WTC11 (cell line): ENCODE data around the gene ADAM8. TPM values are rescaled to one million over a fixed set of nuclear protein-coding genes. Genes with fewer than 3 reads are reported as not detected.
A peak's percentile ranks its signal among the peaks of the same experiment; 100 is the strongest.

Experiments
- ATAC-seq: fragments of 200-7000 bp; cut with Tn5 transposase; 2 replicates; pipeline ENCODE4 v1.10.0; 2021; ENCODE audit warnings: mild to moderate bottlenecking, moderate library complexity
- CTCF ChIA-PET: fragments of 300-600 bp; sonication (Branson Sonifier 250); formaldehyde crosslinking; loops from one replicate; lab custom pipeline; 2021; ENCODE audit warnings: antibody characterized with exemption; lab: Charles Lee
- POLR2A ChIA-PET: fragments of 350-600 bp; sonication (Branson Sonifier 250); formaldehyde crosslinking; loops from one replicate; lab custom pipeline; 2021; ENCODE audit warnings: antibody characterized with exemption; lab: Charles Lee
- DNase-seq: peaks from one replicate; pipeline ENCODE4 v3.0.0; 2021; ENCODE audit warnings: low spot score
- H3K27ac Mint-ChIP-seq: 2 replicates; pipeline ENCODE4 v1.8.0; 2021; ENCODE audit warnings: mixed read lengths
- H3K27me3 Mint-ChIP-seq: 2 replicates; pipeline ENCODE4 v1.8.0; 2021; ENCODE audit warnings: low read depth, mild to moderate bottlenecking, moderate library complexity, mixed read lengths
- H3K36me3 Mint-ChIP-seq: 2 replicates; pipeline ENCODE4 v1.8.0; 2021; ENCODE audit warnings: mixed read lengths
- H3K4me1 Mint-ChIP-seq: 2 replicates; pipeline ENCODE4 v1.8.0; 2022; ENCODE audit warnings: mixed read lengths
- H3K4me3 Mint-ChIP-seq: 2 replicates; pipeline ENCODE4 v1.8.0; 2021; ENCODE audit warnings: mild to moderate bottlenecking, moderate library complexity, mixed read lengths
- H3K9me3 Mint-ChIP-seq: 2 replicates; pipeline ENCODE4 v1.8.0; 2021; ENCODE audit warnings: mixed read lengths
- ATF2 ChIP-seq: sonication (generic); formaldehyde crosslinking; IDR thresholded peaks from 2 replicates; pipeline ENCODE4 v1.8.1; 2022; ENCODE audit warnings: low read depth, missing genetic modification reagents, borderline replicate concordance
- ATF3 ChIP-seq: sonication (generic); formaldehyde crosslinking; conservative IDR thresholded peaks from 2 replicates; pipeline ENCODE4 v1.8.1; 2022; ENCODE audit warnings: mild to moderate bottlenecking, missing genetic modification reagents
- CBFB ChIP-seq: sonication (generic); formaldehyde crosslinking; IDR thresholded peaks from 2 replicates; pipeline ENCODE4 v1.8.1; 2022; ENCODE audit warnings: mild to moderate bottlenecking, low read depth, missing genetic modification reagents
- CREB1 ChIP-seq: sonication (generic); formaldehyde crosslinking; IDR thresholded peaks from 2 replicates; pipeline ENCODE4 v1.8.0; 2023; ENCODE audit warnings: mild to moderate bottlenecking, missing genetic modification reagents
- E2F1 ChIP-seq: sonication (generic); formaldehyde crosslinking; IDR thresholded peaks from 2 replicates; pipeline ENCODE4 v1.8.0; 2022; ENCODE audit warnings: mild to moderate bottlenecking, missing genetic modification reagents
- MYBL2 ChIP-seq: sonication (generic); formaldehyde crosslinking; IDR thresholded peaks from 2 replicates; pipeline ENCODE4 v1.8.1; 2023; ENCODE audit warnings: mild to moderate bottlenecking, moderate library complexity, missing genetic modification reagents
- NFATC4 ChIP-seq: fragments of 250-450 bp; sonication (Bioruptor Pico); IDR thresholded peaks from 2 replicates; pipeline ENCODE4 v1.9.0; 2021; ENCODE audit warnings: mild to moderate bottlenecking
- NR1H2 ChIP-seq: sonication (generic); formaldehyde crosslinking; IDR thresholded peaks from 2 replicates; pipeline ENCODE4 v1.9.0; 2021; ENCODE audit warnings: mild to moderate bottlenecking, moderate library complexity, missing genetic modification reagents
- NR2C2 ChIP-seq: sonication (generic); formaldehyde crosslinking; IDR thresholded peaks from 2 replicates; pipeline ENCODE4 v1.8.0; 2022; ENCODE audit warnings: mild to moderate bottlenecking, missing genetic modification reagents
- NR3C1 ChIP-seq: sonication (generic); formaldehyde crosslinking; conservative IDR thresholded peaks from 2 replicates; pipeline ENCODE4 v1.8.1; 2023; ENCODE audit warnings: low read depth, mild to moderate bottlenecking, missing genetic modification reagents
- RELA ChIP-seq: sonication (generic); formaldehyde crosslinking; IDR thresholded peaks from 2 replicates; pipeline ENCODE4 v1.8.1; 2022; ENCODE audit warnings: missing genetic modification reagents, mild to moderate bottlenecking, borderline replicate concordance
- RORB ChIP-seq: fragments of 250-450 bp; sonication (Bioruptor Pico); IDR thresholded peaks from 2 replicates; pipeline ENCODE4 v1.9.0; 2021; ENCODE audit warnings: mild to moderate bottlenecking
- SOX15 ChIP-seq: fragments of 250-450 bp; sonication (Bioruptor Pico); IDR thresholded peaks from 2 replicates; pipeline ENCODE4 v1.9.0; 2021; ENCODE audit warnings: mild to moderate bottlenecking
- TCF7 ChIP-seq: sonication (generic); formaldehyde crosslinking; IDR thresholded peaks from 2 replicates; pipeline ENCODE4 v1.8.0; 2022; ENCODE audit warnings: mild to moderate bottlenecking, low read depth, missing genetic modification reagents, moderate library complexity
- USF1 ChIP-seq: sonication (generic); formaldehyde crosslinking; IDR thresholded peaks from 2 replicates; pipeline ENCODE4 v1.8.0; 2022; ENCODE audit warnings: mild to moderate bottlenecking, missing genetic modification reagents
- ZNF232 ChIP-seq: sonication (generic); formaldehyde crosslinking; IDR thresholded peaks from 2 replicates; pipeline ENCODE4 v1.8.0; 2022; ENCODE audit warnings: mild to moderate bottlenecking, missing genetic modification reagents
- ZNF317 ChIP-seq: sonication (generic); formaldehyde crosslinking; IDR thresholded peaks from 2 replicates; pipeline ENCODE4 v1.8.1; 2023; ENCODE audit warnings: low read depth, mild to moderate bottlenecking, moderate library complexity, missing genetic modification reagents, borderline replicate concordance
- ZNF671 ChIP-seq: fragments of 250-450 bp; sonication (Bioruptor Pico); IDR thresholded peaks from 2 replicates; pipeline ENCODE4 v1.8.0; 2021; ENCODE audit warnings: mild to moderate bottlenecking
- total RNA-seq: library from RNA; stranded (reverse); gene quantifications from 3 replicates; pipeline ENCODE4 v1.2.3, GENCODE V29; 2021
- TF ChIP-seq, protein P1 (sequence below): fragments of 200-600 bp; IDR thresholded peaks from 2 replicates; pipeline ENCODE4 v1.8.0; 2022; ENCODE audit warnings: antibody characterized with exemption
- TF ChIP-seq, protein P2 (sequence below): sonication (generic); formaldehyde crosslinking; IDR thresholded peaks from 2 replicates; pipeline ENCODE4 v1.8.1; 2022; ENCODE audit warnings: mild to moderate bottlenecking, missing genetic modification reagents, moderate library complexity, borderline replicate concordance
- TF ChIP-seq, protein P3 (sequence below): fragments of 250-450 bp; sonication (Bioruptor Pico); IDR thresholded peaks from 2 replicates; pipeline ENCODE4 v1.9.0; 2021; ENCODE audit warnings: mild to moderate bottlenecking
- TF ChIP-seq, protein P4 (sequence below): sonication (generic); formaldehyde crosslinking; IDR thresholded peaks from 2 replicates; pipeline ENCODE4 v1.8.1; 2022; ENCODE audit warnings: low read depth, mild to moderate bottlenecking, moderate library complexity, missing genetic modification reagents, borderline replicate concordance

The ADAM8 gene
- total RNA-seq, 1 experiment from 2014 or later, result 7.2 TPM

- TF ChIP-seq RORB (CRISPR knock-in tag) (no peak), NR1H2 (CRISPR knock-in tag) (no peak), MYBL2 (CRISPR knock-in tag) (no peak), RELA (CRISPR knock-in tag) (no peak)
- TF ChIP-seq, protein P1, sequence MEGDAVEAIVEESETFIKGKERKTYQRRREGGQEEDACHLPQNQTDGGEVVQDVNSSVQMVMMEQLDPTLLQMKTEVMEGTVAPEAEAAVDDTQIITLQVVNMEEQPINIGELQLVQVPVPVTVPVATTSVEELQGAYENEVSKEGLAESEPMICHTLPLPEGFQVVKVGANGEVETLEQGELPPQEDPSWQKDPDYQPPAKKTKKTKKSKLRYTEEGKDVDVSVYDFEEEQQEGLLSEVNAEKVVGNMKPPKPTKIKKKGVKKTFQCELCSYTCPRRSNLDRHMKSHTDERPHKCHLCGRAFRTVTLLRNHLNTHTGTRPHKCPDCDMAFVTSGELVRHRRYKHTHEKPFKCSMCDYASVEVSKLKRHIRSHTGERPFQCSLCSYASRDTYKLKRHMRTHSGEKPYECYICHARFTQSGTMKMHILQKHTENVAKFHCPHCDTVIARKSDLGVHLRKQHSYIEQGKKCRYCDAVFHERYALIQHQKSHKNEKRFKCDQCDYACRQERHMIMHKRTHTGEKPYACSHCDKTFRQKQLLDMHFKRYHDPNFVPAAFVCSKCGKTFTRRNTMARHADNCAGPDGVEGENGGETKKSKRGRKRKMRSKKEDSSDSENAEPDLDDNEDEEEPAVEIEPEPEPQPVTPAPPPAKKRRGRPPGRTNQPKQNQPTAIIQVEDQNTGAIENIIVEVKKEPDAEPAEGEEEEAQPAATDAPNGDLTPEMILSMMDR, result no peak
- TF ChIP-seq, all 79 proteins: peak for 0
- Mint-ChIP-seq H3K9me3 (no peaks in the 10 kb centered on the region), H3K4me1 (peaks cover 6% of the 10 kb centered on the region; the same call in 1 of the 2 replicates), H3K36me3 (peaks cover 2% of the 10 kb centered on the region; the same call in 1 of the 2 replicates), H3K27ac (peak overlapping the region; percentile 57), H3K27me3 (no peaks in the 10 kb centered on the region), H3K4me3 (no peak overlapping the region)
- DNase-seq (no peak), ATAC-seq (no peak)
- ChIA-PET CTCF (interaction anchor here (0.6 to 2.8 kb wide), 5 partner anchors 11 to 42 kb away, joined by 3 to 11 read pairs (median 8); no protein-coding TSS in a partner anchor), POLR2A (interaction anchor here (0.6 kb wide), 2 partner anchors 14 to 73 kb away, joined by 3 read pairs; no protein-coding TSS in a partner anchor)
Observed at GRCh38 chr10:133277993-133278576, 1.4 kb upstream of the ADAM8 start.

- TF ChIP-seq ATF2 (CRISPR knock-in tag) (no peak), SOX15 (CRISPR knock-in tag) (no peak), NR2C2 (CRISPR knock-in tag) (no peak), E2F1 (no peak), ZNF671 (CRISPR knock-in tag) (no peak), TCF7 (no peak), USF1 (CRISPR knock-in tag) (no peak), CBFB (CRISPR knock-in tag) (no peak), ZNF232 (CRISPR knock-in tag) (no peak), ATF3 (CRISPR knock-in tag) (no peak), NFATC4 (no peak), NR3C1 (no peak), CREB1 (CRISPR knock-in tag) (no peak), NR1H2 (CRISPR knock-in tag) (no peak), ZNF317 (CRISPR knock-in tag) (no peak)
- TF ChIP-seq, protein P2, sequence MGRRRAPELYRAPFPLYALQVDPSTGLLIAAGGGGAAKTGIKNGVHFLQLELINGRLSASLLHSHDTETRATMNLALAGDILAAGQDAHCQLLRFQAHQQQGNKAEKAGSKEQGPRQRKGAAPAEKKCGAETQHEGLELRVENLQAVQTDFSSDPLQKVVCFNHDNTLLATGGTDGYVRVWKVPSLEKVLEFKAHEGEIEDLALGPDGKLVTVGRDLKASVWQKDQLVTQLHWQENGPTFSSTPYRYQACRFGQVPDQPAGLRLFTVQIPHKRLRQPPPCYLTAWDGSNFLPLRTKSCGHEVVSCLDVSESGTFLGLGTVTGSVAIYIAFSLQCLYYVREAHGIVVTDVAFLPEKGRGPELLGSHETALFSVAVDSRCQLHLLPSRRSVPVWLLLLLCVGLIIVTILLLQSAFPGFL, result no peak
- TF ChIP-seq, protein P3, sequence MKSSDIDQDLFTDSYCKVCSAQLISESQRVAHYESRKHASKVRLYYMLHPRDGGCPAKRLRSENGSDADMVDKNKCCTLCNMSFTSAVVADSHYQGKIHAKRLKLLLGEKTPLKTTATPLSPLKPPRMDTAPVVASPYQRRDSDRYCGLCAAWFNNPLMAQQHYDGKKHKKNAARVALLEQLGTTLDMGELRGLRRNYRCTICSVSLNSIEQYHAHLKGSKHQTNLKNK, result no peak
- TF ChIP-seq, protein P4, sequence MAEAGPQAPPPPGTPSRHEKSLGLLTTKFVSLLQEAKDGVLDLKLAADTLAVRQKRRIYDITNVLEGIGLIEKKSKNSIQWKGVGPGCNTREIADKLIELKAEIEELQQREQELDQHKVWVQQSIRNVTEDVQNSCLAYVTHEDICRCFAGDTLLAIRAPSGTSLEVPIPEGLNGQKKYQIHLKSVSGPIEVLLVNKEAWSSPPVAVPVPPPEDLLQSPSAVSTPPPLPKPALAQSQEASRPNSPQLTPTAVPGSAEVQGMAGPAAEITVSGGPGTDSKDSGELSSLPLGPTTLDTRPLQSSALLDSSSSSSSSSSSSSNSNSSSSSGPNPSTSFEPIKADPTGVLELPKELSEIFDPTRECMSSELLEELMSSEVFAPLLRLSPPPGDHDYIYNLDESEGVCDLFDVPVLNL (CRISPR knock-in tag), result no peak
- TF ChIP-seq, all 79 proteins: peak for 0
Observed at GRCh38 chr10:133277277-133277992, 767 bp upstream of the ADAM8 start.

More at GRCh38 chr10:133277277-133277992, 767 bp upstream of the ADAM8 start:
- no peak overlapping the region for H3K27ac Mint-ChIP-seq
- ChIA-PET CTCF (interaction anchor here (0.6 to 2.8 kb wide), 5 partner anchors 10 to 42 kb away, joined by 3 to 11 read pairs (median 9); no protein-coding TSS in a partner anchor), POLR2A (interaction anchor here (0.6 kb wide), 1 partner anchor 13 kb away, joined by 3 read pairs; no protein-coding TSS in a partner anchor)
- DNase-seq (no peak), ATAC-seq (no peak)
- H3K36me3 Mint-ChIP-seq, result peaks cover 2% of the 10 kb centered on the region; the same call in 1 of the 2 replicates
- no peak overlapping the region for H3K4me3 Mint-ChIP-seq
- no peaks in the 10 kb centered on the region for H3K9me3 Mint-ChIP-seq
- no peaks in the 10 kb centered on the region for H3K27me3 Mint-ChIP-seq
- peaks cover 6% of the 10 kb centered on the region; the same call in 1 of the 2 replicates for H3K4me1 Mint-ChIP-seq
